Measurements from ENCODE around the gene MED13L. TPM values are rescaled to one million over a fixed set of nuclear protein-coding genes. Genes with fewer than 3 reads are reported as not detected.

Gene MED13L
- polyA plus RNA-seq, 1 donor (not counting 4 experiments of a cell fraction or from before 2014, with no cell fraction given) = 31.7 TPM

- FAIRE-seq (peak; percentile 23), DNase-seq (ENCODE audit: low read depth, low spot score) (no peak)
- H4K20me1 ChIP-seq (ENCODE audit: control insufficient read depth, extremely low read depth, insufficient read depth, low read length) = no peaks in the 10 kb centered on the region
- peaks cover 26% of the 10 kb centered on the region in 2 experiments for H3K36me3 ChIP-seq (ENCODE audit: control insufficient read depth in 2 of 2, extremely low read depth in 1 of 2, insufficient read depth in 2 of 2, low read length in 2 of 2)
- no peak for TF ChIP-seq EZH2 (IDR thresholded peaks at IDR 0.05; ENCODE audit: low read length)
- no peak for TF ChIP-seq CTCF (optimal IDR thresholded peaks at IDR 0.05 in 1 of 3, IDR thresholded peaks at IDR 0.05 in 1 of 3, conservative IDR thresholded peaks at IDR 0.05 in 1 of 3; ENCODE audit: extremely low read depth in 1 of 3, insufficient read depth in 2 of 3, low read length in 3 of 3)
- H3K27ac ChIP-seq (ENCODE audit: control insufficient read depth, insufficient read depth, low read length) = no peak overlapping the region
- H2AFZ ChIP-seq (ENCODE audit: control insufficient read depth, low read length) = no peak overlapping the region
- no peaks in the 10 kb centered on the region for H3K9me3 ChIP-seq (ENCODE audit: control insufficient read depth, low read depth, low read length)
- no peaks in the 10 kb centered on the region for H3K27me3 ChIP-seq (ENCODE audit: control insufficient read depth, extremely low read depth, insufficient read depth, low read length)
- dilution Hi-C loops (cut with MboI; ENCODE audit: extremely low pct_ligation_motif_present, low sequenced_read_pairs) = no loop called here
- no peaks in the 10 kb centered on the region for H3K9me1 ChIP-seq (ENCODE audit: control insufficient read depth, extremely low read depth, insufficient read depth, low read length)
- H3K4me1 ChIP-seq (ENCODE audit: control insufficient read depth, extremely low read depth, insufficient read depth, low read length) = no peaks in the 10 kb centered on the region
- H3K4me2 ChIP-seq (ENCODE audit: control insufficient read depth, extremely low read depth, insufficient read depth, low read depth, low read length) = no peak overlapping the region
- H3K4me3 ChIP-seq (ENCODE audit: control insufficient read depth in 2 of 3, extremely low read depth in 1 of 3, insufficient read depth in 2 of 3, low read depth in 1 of 3, low read length in 3 of 3) = no peak overlapping the region
- no peaks in the 10 kb centered on the region for H3K79me2 ChIP-seq (ENCODE audit: control insufficient read depth, insufficient read depth, low read length)
- no peak overlapping the region for H3K9ac ChIP-seq (ENCODE audit: control insufficient read depth, extremely low read depth, insufficient read depth, low read length)
Measured at GRCh38 chr12:115964214-115964613, 313.3 kb downstream of the MED13L start.

- Histone ChIP-seq H4K20me1 (ENCODE audit: control insufficient read depth, extremely low read depth, insufficient read depth, low read length) (no peaks in the 10 kb centered on the region), H2AFZ (ENCODE audit: control insufficient read depth, low read length) (no peak overlapping the region), H3K9ac (ENCODE audit: control insufficient read depth, extremely low read depth, insufficient read depth, low read length) (no peak overlapping the region), H3K4me2 (ENCODE audit: control insufficient read depth, extremely low read depth, insufficient read depth, low read depth, low read length) (no peak overlapping the region), H3K27me3 (ENCODE audit: control insufficient read depth, extremely low read depth, insufficient read depth, low read length) (no peaks in the 10 kb centered on the region), H3K79me2 (ENCODE audit: control insufficient read depth, insufficient read depth, low read length) (no peaks in the 10 kb centered on the region), H3K27ac (ENCODE audit: control insufficient read depth, insufficient read depth, low read length) (no peak overlapping the region), H3K36me3 (ENCODE audit: control insufficient read depth in 2 of 2, extremely low read depth in 1 of 2, insufficient read depth in 2 of 2, low read length in 2 of 2) (peaks cover 29 to 31% of the 10 kb centered on the region in 2 experiments), H3K4me3 (ENCODE audit: control insufficient read depth in 2 of 3, extremely low read depth in 1 of 3, insufficient read depth in 2 of 3, low read depth in 1 of 3, low read length in 3 of 3) (no peak overlapping the region), H3K4me1 (ENCODE audit: control insufficient read depth, extremely low read depth, insufficient read depth, low read length) (no peaks in the 10 kb centered on the region), H3K9me1 (ENCODE audit: control insufficient read depth, extremely low read depth, insufficient read depth, low read length) (no peaks in the 10 kb centered on the region), H3K9me3 (ENCODE audit: control insufficient read depth, low read depth, low read length) (no peaks in the 10 kb centered on the region)
- dilution Hi-C loops (cut with MboI; ENCODE audit: extremely low pct_ligation_motif_present, low sequenced_read_pairs) = no loop called here
- no peak for DNase-seq (ENCODE audit: low read depth, low spot score)
- no peak for TF ChIP-seq EZH2 (IDR thresholded peaks at IDR 0.05; ENCODE audit: low read length)
- no peak for TF ChIP-seq CTCF (optimal IDR thresholded peaks at IDR 0.05 in 1 of 3, IDR thresholded peaks at IDR 0.05 in 1 of 3, conservative IDR thresholded peaks at IDR 0.05 in 1 of 3; ENCODE audit: extremely low read depth in 1 of 3, insufficient read depth in 2 of 3, low read length in 3 of 3)
- FAIRE-seq = no peak
Measured at GRCh38 chr12:115962216-115962615, 315.3 kb downstream of the MED13L start.

All from keratinocyte (primary cell).